WTC11 (cell line): Measurements from ENCODE around the gene KCNK16.

Source experiments
- CBFB ChIP-seq: sonication (generic); formaldehyde crosslinking; IDR thresholded peaks from 2 replicates; pipeline ENCODE4 v1.8.1; 2022; ENCODE audit warnings: mild to moderate bottlenecking, low read depth, missing genetic modification reagents
- CREB1 ChIP-seq: sonication (generic); formaldehyde crosslinking; IDR thresholded peaks from 2 replicates; pipeline ENCODE4 v1.8.0; 2023; ENCODE audit warnings: mild to moderate bottlenecking, missing genetic modification reagents
- EMX1 ChIP-seq: fragments of 250-450 bp; sonication (Bioruptor Pico); IDR thresholded peaks from 2 replicates; pipeline ENCODE4 v1.8.0; 2021; ENCODE audit warnings: mild to moderate bottlenecking
- FOXJ3 ChIP-seq: sonication (generic); formaldehyde crosslinking; IDR thresholded peaks from 2 replicates; pipeline ENCODE4 v1.9.0; 2021; ENCODE audit warnings: missing genetic modification reagents, mild to moderate bottlenecking, borderline replicate concordance
- MAX ChIP-seq: sonication (generic); formaldehyde crosslinking; IDR thresholded peaks from 2 replicates; pipeline ENCODE4 v1.8.0; 2022; ENCODE audit warnings: mild to moderate bottlenecking, missing genetic modification reagents
- NR2C2 ChIP-seq: sonication (generic); formaldehyde crosslinking; IDR thresholded peaks from 2 replicates; pipeline ENCODE4 v1.8.0; 2022; ENCODE audit warnings: mild to moderate bottlenecking, missing genetic modification reagents
- SP1 ChIP-seq: sonication (generic); formaldehyde crosslinking; conservative IDR thresholded peaks from 2 replicates; pipeline ENCODE4 v1.8.1; 2022; ENCODE audit warnings: missing genetic modification reagents
- ZBTB43 ChIP-seq: sonication (generic); formaldehyde crosslinking; IDR thresholded peaks from 2 replicates; pipeline ENCODE4 v1.8.1; 2023; ENCODE audit warnings: mild to moderate bottlenecking, missing genetic modification reagents
- ZNF263 ChIP-seq: sonication (generic); formaldehyde crosslinking; IDR thresholded peaks from 2 replicates; pipeline ENCODE4 v1.8.1; 2022; ENCODE audit warnings: low read depth, mild to moderate bottlenecking, moderate library complexity, missing genetic modification reagents
- ZNF423 ChIP-seq: fragments of 250-450 bp; sonication (Bioruptor Pico); IDR thresholded peaks from 2 replicates; pipeline ENCODE4 v2.1.2; 2022; ENCODE audit warnings: mild to moderate bottlenecking, moderate library complexity
- TF ChIP-seq, protein P1 (sequence below): fragments of 200-600 bp; IDR thresholded peaks from 2 replicates; pipeline ENCODE4 v1.8.0; 2022; ENCODE audit warnings: antibody characterized with exemption
- TF ChIP-seq, protein P2 (sequence below): fragments of 250-450 bp; sonication (Bioruptor Pico); IDR thresholded peaks from 2 replicates; pipeline ENCODE4 v1.9.0; 2021; ENCODE audit warnings: mild to moderate bottlenecking
- TF ChIP-seq, protein P3 (sequence below): sonication (generic); formaldehyde crosslinking; IDR thresholded peaks from 2 replicates; pipeline ENCODE4 v1.8.0; 2023; ENCODE audit warnings: missing genetic modification reagents, mild to moderate bottlenecking, borderline replicate concordance

DNA sequence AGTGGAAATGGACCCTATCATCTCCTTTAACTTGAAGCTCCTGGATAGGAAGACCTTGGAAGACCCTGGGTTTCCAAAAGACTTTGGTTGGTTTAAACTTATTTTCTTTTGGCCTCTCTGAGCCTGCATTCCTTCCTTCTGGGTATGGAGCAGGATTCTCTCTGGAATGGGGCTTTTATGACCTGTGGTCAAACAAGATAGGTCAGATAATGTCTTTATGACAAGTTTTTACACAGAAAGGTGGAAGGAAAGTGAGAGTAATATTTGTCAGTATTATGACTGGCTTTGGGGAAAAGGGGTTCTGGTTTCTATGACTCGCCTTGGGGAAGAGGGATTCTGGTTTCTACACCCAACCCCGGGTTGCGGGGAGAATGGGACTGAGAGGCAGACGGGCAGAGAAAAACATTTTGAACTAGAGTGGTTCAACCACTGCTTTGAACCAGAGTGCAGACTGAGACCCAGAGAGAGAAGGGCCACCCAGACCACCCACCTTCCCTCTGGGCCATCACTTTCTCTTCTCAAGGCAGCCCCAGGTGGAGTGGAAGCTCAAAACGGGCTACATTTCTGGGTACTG lies 55.6 kb downstream of the KCNK16 start:
- TF ChIP-seq ZNF263 (CRISPR knock-in tag) (no peak), FOXJ3 (CRISPR knock-in tag) (no peak), MAX (CRISPR knock-in tag) (no peak), EMX1 (no peak), CREB1 (CRISPR knock-in tag) (no peak), ZBTB43 (CRISPR knock-in tag) (no peak), SP1 (no peak), NR2C2 (no peak), ZNF423 (CRISPR knock-in tag) (no peak), CBFB (CRISPR knock-in tag) (no peak)
- TF ChIP-seq, protein P1, sequence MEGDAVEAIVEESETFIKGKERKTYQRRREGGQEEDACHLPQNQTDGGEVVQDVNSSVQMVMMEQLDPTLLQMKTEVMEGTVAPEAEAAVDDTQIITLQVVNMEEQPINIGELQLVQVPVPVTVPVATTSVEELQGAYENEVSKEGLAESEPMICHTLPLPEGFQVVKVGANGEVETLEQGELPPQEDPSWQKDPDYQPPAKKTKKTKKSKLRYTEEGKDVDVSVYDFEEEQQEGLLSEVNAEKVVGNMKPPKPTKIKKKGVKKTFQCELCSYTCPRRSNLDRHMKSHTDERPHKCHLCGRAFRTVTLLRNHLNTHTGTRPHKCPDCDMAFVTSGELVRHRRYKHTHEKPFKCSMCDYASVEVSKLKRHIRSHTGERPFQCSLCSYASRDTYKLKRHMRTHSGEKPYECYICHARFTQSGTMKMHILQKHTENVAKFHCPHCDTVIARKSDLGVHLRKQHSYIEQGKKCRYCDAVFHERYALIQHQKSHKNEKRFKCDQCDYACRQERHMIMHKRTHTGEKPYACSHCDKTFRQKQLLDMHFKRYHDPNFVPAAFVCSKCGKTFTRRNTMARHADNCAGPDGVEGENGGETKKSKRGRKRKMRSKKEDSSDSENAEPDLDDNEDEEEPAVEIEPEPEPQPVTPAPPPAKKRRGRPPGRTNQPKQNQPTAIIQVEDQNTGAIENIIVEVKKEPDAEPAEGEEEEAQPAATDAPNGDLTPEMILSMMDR = no peak
- TF ChIP-seq, protein P2, sequence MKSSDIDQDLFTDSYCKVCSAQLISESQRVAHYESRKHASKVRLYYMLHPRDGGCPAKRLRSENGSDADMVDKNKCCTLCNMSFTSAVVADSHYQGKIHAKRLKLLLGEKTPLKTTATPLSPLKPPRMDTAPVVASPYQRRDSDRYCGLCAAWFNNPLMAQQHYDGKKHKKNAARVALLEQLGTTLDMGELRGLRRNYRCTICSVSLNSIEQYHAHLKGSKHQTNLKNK (CRISPR knock-in tag) = no peak
- TF ChIP-seq, protein P3, sequence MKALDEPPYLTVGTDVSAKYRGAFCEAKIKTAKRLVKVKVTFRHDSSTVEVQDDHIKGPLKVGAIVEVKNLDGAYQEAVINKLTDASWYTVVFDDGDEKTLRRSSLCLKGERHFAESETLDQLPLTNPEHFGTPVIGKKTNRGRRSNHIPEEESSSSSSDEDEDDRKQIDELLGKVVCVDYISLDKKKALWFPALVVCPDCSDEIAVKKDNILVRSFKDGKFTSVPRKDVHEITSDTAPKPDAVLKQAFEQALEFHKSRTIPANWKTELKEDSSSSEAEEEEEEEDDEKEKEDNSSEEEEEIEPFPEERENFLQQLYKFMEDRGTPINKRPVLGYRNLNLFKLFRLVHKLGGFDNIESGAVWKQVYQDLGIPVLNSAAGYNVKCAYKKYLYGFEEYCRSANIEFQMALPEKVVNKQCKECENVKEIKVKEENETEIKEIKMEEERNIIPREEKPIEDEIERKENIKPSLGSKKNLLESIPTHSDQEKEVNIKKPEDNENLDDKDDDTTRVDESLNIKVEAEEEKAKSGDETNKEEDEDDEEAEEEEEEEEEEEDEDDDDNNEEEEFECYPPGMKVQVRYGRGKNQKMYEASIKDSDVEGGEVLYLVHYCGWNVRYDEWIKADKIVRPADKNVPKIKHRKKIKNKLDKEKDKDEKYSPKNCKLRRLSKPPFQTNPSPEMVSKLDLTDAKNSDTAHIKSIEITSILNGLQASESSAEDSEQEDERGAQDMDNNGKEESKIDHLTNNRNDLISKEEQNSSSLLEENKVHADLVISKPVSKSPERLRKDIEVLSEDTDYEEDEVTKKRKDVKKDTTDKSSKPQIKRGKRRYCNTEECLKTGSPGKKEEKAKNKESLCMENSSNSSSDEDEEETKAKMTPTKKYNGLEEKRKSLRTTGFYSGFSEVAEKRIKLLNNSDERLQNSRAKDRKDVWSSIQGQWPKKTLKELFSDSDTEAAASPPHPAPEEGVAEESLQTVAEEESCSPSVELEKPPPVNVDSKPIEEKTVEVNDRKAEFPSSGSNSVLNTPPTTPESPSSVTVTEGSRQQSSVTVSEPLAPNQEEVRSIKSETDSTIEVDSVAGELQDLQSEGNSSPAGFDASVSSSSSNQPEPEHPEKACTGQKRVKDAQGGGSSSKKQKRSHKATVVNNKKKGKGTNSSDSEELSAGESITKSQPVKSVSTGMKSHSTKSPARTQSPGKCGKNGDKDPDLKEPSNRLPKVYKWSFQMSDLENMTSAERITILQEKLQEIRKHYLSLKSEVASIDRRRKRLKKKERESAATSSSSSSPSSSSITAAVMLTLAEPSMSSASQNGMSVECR (CRISPR knock-in tag) = no peak
